EH (cell line): ENCODE results near the gene RNF212.

Source experiments
- DNase-seq: peaks from one replicate; pipeline ENCODE4 v3.0.0-alpha.2; 2015; ENCODE audit warnings: low read depth

The RNF212 gene

GRCh38 chr4:1115528-1116293 lies 2.3 kb upstream of the RNF212 start:
- DNase-seq: no peak

DNA sequence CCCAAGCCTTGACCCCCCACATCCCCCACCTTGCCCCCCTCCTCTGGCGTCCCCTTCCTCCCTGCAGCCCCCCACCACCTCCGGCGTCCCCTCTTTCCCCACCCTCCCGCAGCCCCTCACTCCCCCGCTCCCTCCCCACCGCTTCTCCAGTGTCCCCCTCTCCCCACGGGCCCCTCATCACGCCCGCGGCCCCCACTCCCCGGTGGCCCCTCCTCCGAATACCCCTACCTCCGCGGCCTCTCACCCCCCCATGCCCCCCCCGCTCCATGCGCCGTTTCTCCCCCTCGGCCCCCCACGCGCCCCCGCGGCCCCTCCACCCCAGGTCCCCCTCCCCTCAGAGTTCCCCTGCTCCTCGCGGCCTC lies 562 bp downstream of the RNF212 start:
- no peak for DNase-seq

GRCh38 chr4:1112174-1112820 lies 1.1 kb downstream of the RNF212 start:
- DNase-seq: no peak

DNA sequence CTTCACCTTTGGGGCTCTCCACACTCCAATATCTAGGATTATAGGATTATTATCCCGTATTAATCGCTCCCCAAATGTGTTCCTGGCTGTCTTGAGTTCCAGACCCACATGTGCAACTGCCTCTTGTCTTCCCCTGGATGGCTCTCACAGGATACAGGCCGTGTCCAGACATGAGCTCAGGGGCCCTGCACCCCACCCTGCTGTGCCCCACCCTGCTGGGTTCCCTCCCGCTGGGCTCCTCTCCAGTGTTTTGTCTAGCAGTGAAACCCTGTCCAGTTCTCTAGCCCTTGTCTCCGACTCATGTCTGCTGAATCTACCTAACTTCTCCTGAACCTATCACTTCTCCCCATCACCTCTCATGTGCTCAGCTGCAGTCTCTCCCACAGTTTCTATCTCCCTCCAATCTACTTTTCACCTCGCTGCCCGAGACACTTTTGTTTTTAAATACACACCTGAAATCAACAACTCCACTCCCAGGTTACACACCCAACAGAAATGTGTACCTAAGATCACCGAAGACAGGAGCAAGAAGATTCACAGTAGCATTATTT lies 2.0 kb downstream of the RNF212 start:
- DNase-seq: no peak

GRCh38 chr4:1109898-1110506 lies 3.4 kb downstream of the RNF212 start:
- no peak for DNase-seq

DNA sequence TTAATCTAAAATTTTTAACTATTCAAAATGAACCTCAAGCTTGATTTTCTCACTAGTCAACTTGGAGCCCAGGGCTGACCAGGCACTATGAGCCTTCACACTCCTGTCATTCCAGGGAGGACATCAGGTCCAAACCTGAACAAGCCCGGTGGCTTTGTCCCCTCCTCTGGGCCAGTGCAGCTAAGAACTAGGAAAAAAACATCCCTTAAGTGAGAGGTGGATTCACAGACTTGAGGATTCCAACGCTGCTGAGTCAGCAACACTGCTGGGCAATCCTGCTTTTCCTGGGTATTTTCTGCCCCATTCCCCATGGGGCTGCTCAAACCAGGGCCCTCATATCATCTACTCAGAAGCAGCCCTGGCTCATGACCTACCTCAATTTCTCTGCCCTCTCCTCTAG lies 4.0 kb downstream of the RNF212 start:
- no peak for DNase-seq

DNA sequence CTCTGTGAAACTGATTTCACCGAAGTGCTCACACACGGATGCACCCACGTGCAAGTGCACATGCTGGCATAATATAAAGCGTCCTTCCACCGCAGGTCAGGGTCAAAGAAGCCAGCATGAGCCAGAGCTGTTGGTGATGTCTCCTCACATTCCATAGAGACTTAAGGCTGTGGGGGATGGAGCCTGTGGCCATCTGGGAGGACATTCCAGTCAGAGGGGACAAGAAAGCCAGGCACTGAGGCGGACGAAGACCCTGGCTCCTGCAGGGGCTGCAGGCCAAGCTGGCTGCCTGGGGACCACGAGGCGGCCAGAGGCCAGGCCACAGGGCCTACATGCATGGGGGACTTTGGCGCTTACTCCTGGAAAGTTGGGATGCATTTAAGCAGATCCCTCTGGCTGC lies 7.7 kb downstream of the RNF212 start:
- peak; percentile 11 for DNase-seq

- DNase-seq: no peak
These were observed 8.3 kb downstream of the RNF212 start for GRCh38 chr4:1105067-1105466.

DNA sequence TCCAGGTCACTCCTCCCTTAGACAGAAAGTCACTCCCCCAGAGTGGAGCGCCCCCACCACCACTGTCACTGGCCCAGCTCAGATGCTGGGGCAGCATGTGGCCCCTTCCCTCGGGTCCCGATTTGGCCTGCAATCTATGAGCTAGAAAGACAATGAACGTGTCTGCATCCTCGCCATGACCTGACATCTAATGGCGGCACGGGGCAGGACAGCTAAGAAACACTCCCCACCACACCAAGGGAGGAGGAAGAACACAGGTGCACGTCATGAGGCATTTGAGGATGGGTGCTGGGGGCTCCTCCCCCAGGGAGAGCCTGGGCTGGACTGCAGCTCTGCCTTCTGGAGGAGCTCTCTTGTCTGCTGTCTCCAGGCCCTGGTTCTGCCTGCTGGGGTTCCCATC lies 8.7 kb downstream of the RNF212 start:
- no peak for DNase-seq

DNA sequence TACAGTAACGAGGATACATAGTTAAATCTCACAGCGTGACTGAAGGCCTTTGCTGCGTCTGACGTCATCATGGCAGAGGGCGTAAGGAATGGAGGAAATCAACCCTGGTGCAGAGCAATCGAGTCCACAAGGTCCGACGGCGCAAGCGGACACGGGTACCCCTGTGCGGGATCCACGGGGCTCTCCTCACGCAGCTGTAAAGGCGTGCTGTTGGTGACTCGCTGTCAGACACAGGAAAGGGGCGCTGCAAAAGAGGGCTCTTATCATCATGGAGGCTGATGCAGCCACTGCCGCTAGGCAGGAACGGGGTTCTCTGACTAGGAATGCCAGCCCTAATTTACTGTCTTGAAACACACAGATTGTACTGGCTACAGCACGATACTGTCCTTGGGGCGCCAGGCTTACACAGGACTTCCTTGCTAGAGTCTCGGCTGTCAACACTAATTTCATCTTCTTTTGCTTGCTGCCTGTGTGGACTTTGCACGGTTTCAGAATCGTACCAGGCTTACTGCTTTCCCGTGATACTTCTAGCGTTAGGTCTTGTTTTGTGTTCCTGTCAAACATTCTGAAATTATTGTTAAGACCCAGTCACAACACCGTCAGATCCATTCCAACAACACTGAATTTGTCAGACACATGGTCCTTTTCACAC lies 13.6 kb downstream of the RNF212 start:
- DNase-seq: no peak

GRCh38 chr4:1099270-1099669 lies 14.1 kb downstream of the RNF212 start:
- no peak for DNase-seq

- DNase-seq: no peak
These were observed 14.9 kb downstream of the RNF212 start for GRCh38 chr4:1098311-1098925.

GRCh38 chr4:1097553-1097952 lies 15.8 kb downstream of the RNF212 start:
- DNase-seq: no peak

GRCh38 chr4:1096841-1097240 lies 16.5 kb downstream of the RNF212 start:
- DNase-seq: no peak

GRCh38 chr4:1094336-1094690 lies 19.1 kb downstream of the RNF212 start:
- no peak for DNase-seq

DNA sequence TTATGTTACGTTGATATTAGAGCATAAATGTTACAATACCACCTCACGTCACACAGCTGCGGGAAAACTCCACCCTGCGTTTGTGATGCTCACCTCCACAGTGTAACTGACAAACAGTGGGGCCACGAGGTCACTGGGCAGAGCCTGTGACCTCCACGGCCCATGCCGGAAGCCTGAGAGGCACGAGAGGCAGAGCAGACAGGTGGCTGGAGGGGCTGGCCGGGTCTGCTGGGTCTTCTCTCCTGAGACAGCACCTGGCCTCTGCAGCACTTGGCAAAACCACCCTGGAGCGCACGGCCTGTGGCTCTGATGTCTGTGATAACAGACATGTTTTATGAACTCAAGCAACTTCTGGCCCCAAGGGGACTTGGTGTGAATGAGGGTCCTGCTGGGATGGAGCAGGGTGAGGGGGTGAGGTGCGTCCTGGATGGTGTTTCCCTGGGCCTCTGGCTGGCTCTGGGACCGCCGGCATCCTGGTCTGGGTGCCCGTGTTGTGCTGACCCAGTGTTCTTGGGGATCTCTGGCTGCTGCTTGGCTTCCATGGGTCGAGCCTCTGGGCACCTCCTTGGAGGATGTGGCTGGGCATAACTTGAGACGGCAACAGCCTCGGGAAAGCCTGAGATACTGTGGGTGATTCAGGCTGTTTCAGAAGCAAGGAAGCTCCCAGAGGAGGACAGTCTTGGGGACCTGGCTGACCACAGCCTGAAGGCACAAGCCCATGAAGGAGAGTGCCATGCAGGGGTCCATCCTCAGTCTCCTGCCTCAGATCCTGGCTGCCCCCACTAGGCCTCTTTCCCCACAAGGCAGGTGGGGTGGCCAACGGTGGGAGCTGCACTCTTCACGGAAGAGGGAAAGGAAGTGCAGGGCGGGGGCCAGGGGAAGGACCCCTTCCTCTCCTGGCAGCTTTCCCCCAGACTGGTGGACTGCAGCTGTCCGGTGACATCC lies 19.7 kb downstream of the RNF212 start:
- DNase-seq: no peak

- DNase-seq: no peak
These were observed 20.4 kb downstream of the RNF212 start for GRCh38 chr4:1092983-1093361.

DNA sequence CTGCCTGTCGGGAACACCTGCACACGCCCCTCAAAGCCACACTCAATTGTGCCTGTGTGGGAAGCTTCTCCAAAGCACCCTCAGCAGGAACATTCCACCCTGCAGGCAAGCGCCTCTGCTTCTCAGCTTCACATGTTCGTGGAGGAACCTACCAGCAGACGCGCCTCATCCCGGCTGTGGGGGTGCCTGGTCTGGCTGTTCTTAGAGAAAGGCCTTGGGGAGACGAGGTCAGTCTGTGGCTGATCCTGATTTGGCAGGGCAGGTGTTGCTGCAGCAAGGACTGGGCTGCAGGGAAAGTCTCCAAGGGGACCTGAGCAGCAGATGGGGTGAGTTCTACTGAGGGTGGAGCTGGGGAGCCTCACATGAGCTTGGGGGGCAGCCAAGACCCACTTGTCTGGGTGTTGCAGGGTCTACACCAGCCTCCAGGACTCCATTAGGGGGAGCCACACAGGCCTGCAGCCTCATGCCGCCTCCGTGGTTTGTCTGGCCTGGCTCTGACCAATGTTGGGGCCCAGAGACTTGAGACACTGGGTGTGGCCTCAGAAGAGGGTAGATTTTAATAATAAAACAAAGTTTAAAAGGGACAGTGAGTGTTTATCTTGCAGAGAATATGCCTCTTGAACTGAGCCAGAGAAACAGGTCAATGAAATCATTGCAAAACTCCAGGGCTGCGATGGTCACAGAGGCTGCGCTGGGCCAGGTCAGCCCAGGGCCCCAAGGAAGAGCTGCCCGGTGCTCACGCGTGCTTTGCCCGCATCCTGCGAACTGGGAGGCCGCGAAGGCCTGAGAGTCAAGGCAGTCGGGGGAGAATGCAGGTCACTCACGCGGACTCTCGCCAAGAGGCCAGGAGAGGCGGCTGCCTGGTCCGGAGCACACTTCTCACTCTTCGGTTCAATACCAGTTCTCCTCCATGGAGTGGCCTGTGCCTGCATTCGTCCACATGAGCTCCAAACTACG lies 21.1 kb downstream of the RNF212 start:
- DNase-seq: no peak

DNA sequence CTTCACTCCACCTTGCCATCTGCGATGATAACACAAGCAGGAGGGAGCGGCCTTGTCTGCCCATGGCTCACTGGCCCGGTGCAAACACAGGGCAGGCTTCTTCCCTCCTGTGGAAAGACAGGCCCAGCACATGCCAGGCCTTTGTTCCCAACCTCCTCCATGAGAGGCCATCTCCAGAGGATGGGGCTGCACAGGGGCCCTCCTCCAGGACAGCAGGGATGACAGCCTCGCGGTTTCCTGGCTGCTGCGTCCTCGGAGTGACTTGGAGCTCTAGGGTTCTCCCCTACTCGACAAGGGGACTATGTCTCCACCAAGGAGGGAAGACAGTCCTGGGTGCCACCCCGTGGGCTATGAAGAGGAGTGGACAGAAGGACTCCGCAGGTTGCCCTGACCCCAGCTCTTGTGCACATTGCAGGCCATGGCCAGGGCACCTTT lies 21.8 kb downstream of the RNF212 start:
- DNase-seq: no peak
